DOHH2 (cell line): ENCODE results near the gene URM1.

Experiments
- H3F3A ChIP-seq: fragments of 200-600 bp; sonication (generic), shearing (Covaris generic); 2 replicates; pipeline ENCODE4 v1.6.0; 2016; ENCODE audit warnings: antibody characterized with exemption, mild to moderate bottlenecking; ENCODE audit not compliant: control insufficient read depth, insufficient read depth
- H3K27ac ChIP-seq: fragments of 200-600 bp; sonication (generic); 2 replicates; pipeline ENCODE4 v1.5.1; 2014; ENCODE audit warnings: low read depth, mild to moderate bottlenecking, low read length, moderate library complexity
- H3K27me3 ChIP-seq: fragments of 200-600 bp; sonication (generic); 2 replicates; pipeline ENCODE4 v1.6.1; 2014; ENCODE audit warnings: mild to moderate bottlenecking, low read length, mixed read lengths; ENCODE audit not compliant: control insufficient read depth
- H3K36me3 ChIP-seq: fragments of 200-600 bp; sonication (generic); 2 replicates; pipeline ENCODE4 v1.6.1; 2014; ENCODE audit warnings: mild to moderate bottlenecking, low read length, moderate library complexity, mixed read lengths; ENCODE audit not compliant: control insufficient read depth
- H3K4me1 ChIP-seq: fragments of 200-600 bp; sonication (generic); 2 replicates; pipeline ENCODE4 v1.6.1; 2014; ENCODE audit warnings: mild to moderate bottlenecking, low read length, mixed read lengths; ENCODE audit not compliant: control insufficient read depth
- H3K4me2 ChIP-seq: fragments of 200-600 bp; sonication (generic); 2 replicates; pipeline ENCODE4 v1.6.0; 2014; ENCODE audit warnings: mild to moderate bottlenecking, low read length, moderate library complexity
- H3K4me3 ChIP-seq: fragments of 200-600 bp; sonication (generic); 2 replicates; pipeline ENCODE4 v1.5.1; 2014; ENCODE audit warnings: mild to moderate bottlenecking, low read length, mixed read lengths
- H3K79me2 ChIP-seq: fragments of 200-600 bp; sonication (generic); 2 replicates; pipeline ENCODE4 v1.6.1; 2014; ENCODE audit warnings: mild to moderate bottlenecking, low read length, mixed read lengths; ENCODE audit not compliant: control insufficient read depth
- H3K9me2 ChIP-seq: fragments of 200-600 bp; sonication (generic); replicated peaks from 2 replicates; pipeline ENCODE4 v1.6.1; 2014; ENCODE audit warnings: mild to moderate bottlenecking, low read length, mixed read lengths; ENCODE audit not compliant: control insufficient read depth
- H3K9me3 ChIP-seq: fragments of 200-600 bp; sonication (generic); 2 replicates; pipeline ENCODE4 v1.6.1; 2014; ENCODE audit warnings: antibody characterized with exemption, low read length, mixed read lengths; ENCODE audit not compliant: control insufficient read depth, insufficient read depth
- H4K20me1 ChIP-seq: fragments of 200-600 bp; sonication (generic); 2 replicates; pipeline ENCODE4 v1.6.0; 2014; ENCODE audit warnings: low read depth, mild to moderate bottlenecking, antibody characterized with exemption, low read length, moderate library complexity; ENCODE audit not compliant: control insufficient read depth, insufficient read depth
- CTCF ChIP-seq: fragments of 200-600 bp; sonication (generic); IDR thresholded peaks from one replicate; pipeline ENCODE4 v1.5.1; 2014; ENCODE audit warnings: antibody characterized with exemption, mild to moderate bottlenecking, low read depth, low read length; ENCODE audit not compliant: poor library complexity, severe bottlenecking
- EZH2phosphoT487 ChIP-seq: fragments of 200-600 bp; sonication (generic); IDR thresholded peaks from 2 replicates; pipeline ENCODE4 v1.6.1; 2017; ENCODE audit warnings: borderline replicate concordance, mild to moderate bottlenecking, antibody characterized with exemption, low read length, moderate library complexity, mixed read lengths

Gene URM1

GRCh38 chr9:128358090-128358489, 13.1 kb upstream of the URM1 start:
- no peaks in the 10 kb centered on the region for H4K20me1 ChIP-seq
- no peak overlapping the region for H3K4me2 ChIP-seq
- TF ChIP-seq CTCF: no peak
- no peak for TF ChIP-seq EZH2phosphoT487
- no peaks in the 10 kb centered on the region for H3F3A ChIP-seq
- no peaks in the 10 kb centered on the region for H3K27me3 ChIP-seq
- no peak overlapping the region for H3K27ac ChIP-seq
- peaks cover 8% of the 10 kb centered on the region; the same call in 1 of the 2 replicates for H3K36me3 ChIP-seq
- H3K4me3 ChIP-seq: no peak overlapping the region
- H3K4me1 ChIP-seq: peaks cover 9% of the 10 kb centered on the region
- H3K79me2 ChIP-seq: no peaks in the 10 kb centered on the region
- H3K9me2 ChIP-seq: no peaks in the 10 kb centered on the region
- no peaks in the 10 kb centered on the region for H3K9me3 ChIP-seq

GRCh38 chr9:128358861-128359260, 12.3 kb upstream of the URM1 start:
- no peak overlapping the region for H3K27ac ChIP-seq
- H3K9me2 ChIP-seq: no peaks in the 10 kb centered on the region
- H3K36me3 ChIP-seq: peaks cover 8% of the 10 kb centered on the region; the same call in 1 of the 2 replicates
- H3K4me3 ChIP-seq: no peak overlapping the region
- no peaks in the 10 kb centered on the region; the same call in 1 of the 2 replicates for H3F3A ChIP-seq
- H3K4me1 ChIP-seq: peaks cover 9% of the 10 kb centered on the region
- H3K4me2 ChIP-seq: no peak overlapping the region
- H3K27me3 ChIP-seq: no peaks in the 10 kb centered on the region
- no peaks in the 10 kb centered on the region for H3K79me2 ChIP-seq
- no peak for TF ChIP-seq EZH2phosphoT487
- no peak for TF ChIP-seq CTCF
- no peaks in the 10 kb centered on the region for H3K9me3 ChIP-seq
- no peaks in the 10 kb centered on the region for H4K20me1 ChIP-seq

GRCh38 chr9:128360826-128361225, 10.3 kb upstream of the URM1 start:
- H3K4me2 ChIP-seq: no peak overlapping the region
- TF ChIP-seq CTCF (no peak), EZH2phosphoT487 (no peak)
- H3K9me3 ChIP-seq: no peaks in the 10 kb centered on the region
- no peak overlapping the region for H3K27ac ChIP-seq
- no peaks in the 10 kb centered on the region for H3K79me2 ChIP-seq
- H3K4me3 ChIP-seq: no peak overlapping the region
- no peaks in the 10 kb centered on the region for H3K27me3 ChIP-seq
- peaks cover 2% of the 10 kb centered on the region; the same call in 1 of the 2 replicates for H3K36me3 ChIP-seq
- H3F3A ChIP-seq: no peaks in the 10 kb centered on the region; the same call in 1 of the 2 replicates
- H3K9me2 ChIP-seq: no peaks in the 10 kb centered on the region
- H4K20me1 ChIP-seq: no peaks in the 10 kb centered on the region
- peaks cover 26% of the 10 kb centered on the region for H3K4me1 ChIP-seq
